ENCODE measurements around the gene COL20A1.

COL20A1 gene

DNA sequence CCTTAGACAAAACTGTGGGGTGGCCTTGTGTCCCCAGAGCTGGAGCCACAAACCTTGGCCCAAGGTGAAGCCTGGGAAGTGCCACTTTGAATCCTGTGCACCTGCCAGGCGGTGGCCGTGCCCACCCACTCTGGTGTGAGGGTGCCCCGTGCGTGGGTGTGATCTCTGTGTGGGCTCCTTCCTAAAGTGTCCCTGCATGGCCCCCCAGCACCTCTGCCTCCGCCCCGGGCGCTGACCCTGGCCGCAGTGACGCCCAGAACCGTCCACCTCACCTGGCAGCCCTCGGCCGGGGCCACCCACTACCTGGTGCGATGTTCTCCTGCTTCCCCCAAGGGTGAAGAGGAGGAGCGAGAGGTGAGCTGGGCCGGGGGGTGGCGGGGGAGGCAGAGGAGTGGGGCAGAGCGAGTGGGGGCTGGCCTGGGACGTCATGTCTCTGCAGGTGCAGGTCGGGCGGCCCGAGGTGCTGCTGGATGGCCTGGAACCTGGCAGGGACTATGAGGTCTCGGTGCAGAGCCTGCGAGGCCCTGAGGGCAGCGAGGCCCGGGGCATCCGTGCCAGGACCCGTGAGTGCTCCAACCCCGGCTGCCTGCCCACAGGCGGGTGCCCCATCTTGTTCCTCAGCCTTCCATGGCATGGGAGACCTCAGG lies 18.3 kb downstream of the COL20A1 start:
- no peak for DNase-seq
- Mint-ChIP-seq H3K36me3 (no peaks in the 10 kb centered on the region), H3K27ac (no peak overlapping the region), H3K4me1 (no peaks in the 10 kb centered on the region), H3K4me3 (no peak overlapping the region), H3K9me3 (no peaks in the 10 kb centered on the region), H3K27me3 (no peaks in the 10 kb centered on the region)
- CTCF ChIA-PET: interaction anchor here (1.0 to 3.9 kb wide), 2 partner anchors 71 to 88 kb away, joined by 4 to 34 read pairs; no protein-coding TSS in a partner anchor

DNA sequence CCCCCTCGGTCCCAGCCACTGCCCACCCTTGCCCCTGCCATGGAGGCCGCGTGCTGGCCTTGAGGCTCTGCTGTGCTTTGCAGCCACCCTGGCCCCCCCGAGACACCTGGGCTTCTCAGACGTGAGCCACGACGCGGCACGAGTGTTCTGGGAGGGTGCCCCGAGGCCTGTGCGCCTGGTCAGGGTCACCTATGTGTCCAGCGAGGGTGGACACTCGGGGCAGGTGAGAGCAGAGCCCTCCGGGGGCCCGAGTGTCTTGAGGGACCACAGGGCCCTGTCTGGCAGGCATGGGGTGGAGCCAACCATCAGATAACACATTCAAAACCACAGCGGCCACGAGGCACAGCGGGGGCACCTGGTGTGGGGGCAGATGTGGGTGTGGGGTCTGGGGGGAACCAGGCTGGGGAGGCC lies 18.9 kb downstream of the COL20A1 start:
- Mint-ChIP-seq H3K4me1 (no peaks in the 10 kb centered on the region), H3K27me3 (no peaks in the 10 kb centered on the region), H3K36me3 (no peaks in the 10 kb centered on the region), H3K4me3 (no peak overlapping the region), H3K9me3 (no peaks in the 10 kb centered on the region), H3K27ac (no peak overlapping the region)
- CTCF ChIA-PET: no interaction called here
- DNase-seq: no peak

DNA sequence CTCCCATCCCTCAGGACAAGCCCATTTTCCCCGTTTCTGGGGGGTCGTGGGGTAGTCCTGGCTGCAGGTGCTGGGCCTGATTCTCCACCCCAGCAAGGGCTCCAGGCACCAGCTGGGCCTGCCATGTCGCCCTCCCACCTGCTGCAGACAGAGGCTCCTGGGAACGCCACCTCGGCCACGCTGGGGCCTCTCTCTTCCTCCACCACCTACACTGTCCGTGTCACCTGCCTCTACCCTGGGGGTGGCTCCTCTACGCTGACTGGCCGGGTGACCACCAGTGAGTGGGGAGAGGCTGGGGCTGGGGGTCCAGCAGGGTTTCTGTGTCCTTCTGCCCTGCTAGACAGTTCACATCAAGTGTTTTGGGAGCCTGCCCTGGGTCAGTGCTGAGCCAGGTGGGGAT lies 19.3 kb downstream of the COL20A1 start:
- H3K27me3 Mint-ChIP-seq: no peaks in the 10 kb centered on the region
- H3K27ac Mint-ChIP-seq: no peak overlapping the region
- CTCF ChIA-PET: no interaction called here
- H3K4me3 Mint-ChIP-seq: no peak overlapping the region
- H3K9me3 Mint-ChIP-seq: no peaks in the 10 kb centered on the region
- DNase-seq: no peak
- no peaks in the 10 kb centered on the region for H3K4me1 Mint-ChIP-seq
- no peaks in the 10 kb centered on the region for H3K36me3 Mint-ChIP-seq

DNA sequence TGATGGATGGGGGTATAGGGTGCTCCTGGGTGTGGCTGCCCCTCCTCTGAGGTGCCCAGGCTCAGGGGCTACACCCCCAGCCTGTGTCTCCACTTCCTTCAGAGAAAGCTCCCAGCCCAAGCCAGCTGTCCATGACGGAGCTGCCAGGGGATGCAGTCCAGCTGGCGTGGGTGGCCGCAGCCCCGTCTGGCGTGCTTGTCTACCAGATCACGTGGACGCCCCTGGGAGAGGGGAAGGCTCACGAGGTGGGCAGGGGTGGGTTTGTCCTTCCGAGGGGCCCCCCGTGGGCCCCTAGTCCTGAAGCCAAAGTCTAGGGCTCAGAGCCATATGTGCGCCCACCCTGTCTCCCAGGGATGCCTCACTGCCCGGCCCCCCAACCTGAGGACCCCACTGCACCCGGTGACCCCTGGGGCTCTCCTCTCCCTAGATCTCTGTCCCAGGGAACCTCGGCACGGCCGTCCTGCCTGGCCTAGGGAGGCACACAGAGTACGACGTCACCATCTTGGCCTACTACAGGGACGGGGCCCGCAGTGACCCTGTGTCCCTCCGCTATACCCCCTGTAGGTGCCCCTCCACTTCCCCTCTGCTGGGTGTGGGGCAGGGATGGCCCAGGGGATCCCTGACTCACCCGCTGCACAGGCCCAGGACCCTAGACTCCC lies 19.8 kb downstream of the COL20A1 start:
- Mint-ChIP-seq H3K4me3 (no peak overlapping the region), H3K9me3 (no peaks in the 10 kb centered on the region), H3K27me3 (no peaks in the 10 kb centered on the region), H3K4me1 (no peaks in the 10 kb centered on the region), H3K27ac (no peak overlapping the region), H3K36me3 (no peaks in the 10 kb centered on the region)
- CTCF ChIA-PET: no interaction called here
- no peak for DNase-seq

DNA sequence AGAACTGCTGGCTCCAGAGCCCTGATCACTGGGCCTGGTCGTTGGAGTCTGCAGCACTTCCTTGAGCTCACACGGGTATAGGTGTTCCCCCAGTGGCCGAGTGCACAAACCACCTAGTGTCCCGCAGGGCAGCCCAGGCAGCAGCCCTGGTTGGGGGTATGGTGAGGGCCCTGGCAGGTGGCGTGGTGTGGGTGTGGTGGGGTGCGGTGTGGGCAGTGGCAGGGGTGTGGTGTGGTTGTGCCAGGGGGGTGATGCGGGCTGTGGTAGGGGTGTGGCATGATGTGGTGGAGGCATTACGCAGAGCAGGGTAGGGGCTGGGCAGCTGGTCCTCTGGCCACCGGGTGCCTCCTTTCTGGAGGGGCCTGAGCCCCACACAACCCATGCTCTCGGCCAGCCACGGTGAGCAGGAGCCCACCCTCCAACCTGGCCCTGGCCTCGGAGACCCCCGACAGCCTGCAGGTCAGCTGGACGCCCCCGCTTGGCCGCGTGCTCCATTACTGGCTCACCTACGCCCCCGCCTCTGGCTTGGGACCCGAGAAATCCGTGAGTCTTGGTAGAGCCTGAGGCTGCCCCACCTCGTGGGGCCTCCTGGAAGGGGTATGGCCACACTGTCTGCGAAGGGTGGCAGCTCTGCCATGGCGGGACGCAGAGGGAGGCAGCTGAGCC lies 20.5 kb downstream of the COL20A1 start:
- no peak overlapping the region for H3K27ac Mint-ChIP-seq
- no peak overlapping the region for H3K4me3 Mint-ChIP-seq
- H3K4me1 Mint-ChIP-seq: no peaks in the 10 kb centered on the region
- no peaks in the 10 kb centered on the region for H3K9me3 Mint-ChIP-seq
- no peak for DNase-seq
- no peaks in the 10 kb centered on the region for H3K36me3 Mint-ChIP-seq
- CTCF ChIA-PET: no interaction called here
- H3K27me3 Mint-ChIP-seq: no peaks in the 10 kb centered on the region

DNA sequence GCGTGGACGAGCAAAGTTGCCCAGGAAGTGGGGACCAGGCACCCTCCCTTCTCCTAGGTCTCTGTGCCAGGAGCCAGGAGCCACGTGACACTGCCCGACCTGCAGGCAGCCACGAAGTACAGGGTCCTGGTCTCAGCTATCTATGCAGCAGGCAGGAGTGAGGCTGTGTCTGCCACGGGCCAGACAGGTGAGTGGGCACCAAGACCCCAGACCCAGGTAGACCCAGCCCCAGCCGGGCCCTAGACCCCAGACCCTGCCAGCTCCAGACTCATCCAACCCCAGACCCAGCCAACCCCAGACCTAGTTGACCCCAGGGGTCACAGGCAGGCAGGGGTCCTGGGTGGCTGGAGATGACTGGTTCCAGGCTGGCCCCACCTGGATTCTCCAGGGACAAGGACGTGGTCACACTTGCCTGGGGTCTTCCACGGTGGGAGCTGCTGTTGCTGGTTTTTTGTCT lies 21.1 kb downstream of the COL20A1 start:
- H3K4me3 Mint-ChIP-seq: no peak overlapping the region
- H3K27ac Mint-ChIP-seq: no peak overlapping the region
- H3K4me1 Mint-ChIP-seq: no peaks in the 10 kb centered on the region
- H3K27me3 Mint-ChIP-seq: no peaks in the 10 kb centered on the region
- H3K9me3 Mint-ChIP-seq: no peaks in the 10 kb centered on the region
- CTCF ChIA-PET: no interaction called here
- no peaks in the 10 kb centered on the region for H3K36me3 Mint-ChIP-seq
- DNase-seq: no peak

DNA sequence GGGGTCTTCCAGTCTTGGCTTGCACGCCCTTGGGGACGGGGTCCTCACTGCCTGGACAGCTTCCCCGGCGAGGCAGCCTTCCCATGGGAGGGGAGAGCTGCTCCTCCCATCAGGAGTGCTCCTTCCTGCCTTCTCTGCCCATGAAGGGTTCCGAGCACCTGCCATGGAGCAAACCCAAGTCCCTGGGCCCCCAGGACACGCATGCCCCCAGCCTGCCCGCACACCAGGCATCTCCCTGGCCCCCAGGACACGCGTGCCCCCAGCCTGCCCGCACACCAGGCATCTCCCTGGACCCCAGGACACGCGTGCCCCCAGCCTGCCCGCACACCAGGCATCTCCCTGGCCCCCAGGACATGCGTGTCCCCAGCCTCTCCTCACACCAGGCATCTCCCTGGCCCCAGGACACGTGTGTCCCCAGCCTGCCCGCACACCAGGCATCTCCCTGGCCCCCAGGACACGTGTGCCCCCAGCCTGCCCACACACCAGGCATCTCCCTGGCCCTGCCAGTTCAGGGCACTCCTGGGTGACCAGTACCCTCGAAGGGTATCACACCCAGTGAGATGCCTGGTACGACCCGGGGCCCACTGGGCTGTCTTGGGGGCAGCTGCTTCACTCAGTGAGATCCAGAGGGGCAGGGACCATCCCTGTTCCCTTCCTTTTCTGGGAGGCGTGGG lies 21.7 kb downstream of the COL20A1 start:
- CTCF ChIA-PET: no interaction called here
- no peaks in the 10 kb centered on the region for H3K27me3 Mint-ChIP-seq

DNA sequence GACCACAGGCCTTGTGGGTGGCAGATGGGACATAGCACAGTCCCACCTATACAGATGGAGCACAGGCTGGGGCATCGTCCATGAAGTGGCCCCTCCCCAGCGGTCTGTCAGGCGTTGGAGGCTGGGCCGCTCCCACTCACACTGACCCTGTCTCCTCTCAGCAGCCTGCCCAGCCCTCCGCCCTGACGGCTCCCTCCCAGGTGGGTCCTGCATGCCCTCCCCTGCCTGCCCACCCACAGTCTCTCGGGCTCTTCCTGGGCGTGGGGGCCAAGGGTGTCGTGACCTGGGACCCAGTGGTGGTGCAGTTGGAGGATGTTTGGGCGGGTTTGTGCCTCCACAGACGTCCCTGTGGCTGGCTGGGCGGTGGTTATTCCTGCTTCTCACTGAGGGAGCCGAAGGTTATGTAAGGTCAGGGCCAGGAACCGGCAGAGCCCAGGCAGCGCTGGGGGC lies 22.3 kb downstream of the COL20A1 start:
- Mint-ChIP-seq H3K4me3 (no peak overlapping the region), H3K9me3 (no peaks in the 10 kb centered on the region), H3K36me3 (no peaks in the 10 kb centered on the region), H3K4me1 (no peaks in the 10 kb centered on the region), H3K27ac (no peak overlapping the region), H3K27me3 (no peaks in the 10 kb centered on the region)
- DNase-seq: no peak
- CTCF ChIA-PET: no interaction called here

More for the DNA sequence above, 21.7 kb downstream of the COL20A1 start:
- no peak for DNase-seq
- Mint-ChIP-seq H3K9me3 (no peaks in the 10 kb centered on the region), H3K27ac (no peak overlapping the region), H3K4me3 (no peak overlapping the region), H3K36me3 (no peaks in the 10 kb centered on the region), H3K4me1 (no peaks in the 10 kb centered on the region)

DNA sequence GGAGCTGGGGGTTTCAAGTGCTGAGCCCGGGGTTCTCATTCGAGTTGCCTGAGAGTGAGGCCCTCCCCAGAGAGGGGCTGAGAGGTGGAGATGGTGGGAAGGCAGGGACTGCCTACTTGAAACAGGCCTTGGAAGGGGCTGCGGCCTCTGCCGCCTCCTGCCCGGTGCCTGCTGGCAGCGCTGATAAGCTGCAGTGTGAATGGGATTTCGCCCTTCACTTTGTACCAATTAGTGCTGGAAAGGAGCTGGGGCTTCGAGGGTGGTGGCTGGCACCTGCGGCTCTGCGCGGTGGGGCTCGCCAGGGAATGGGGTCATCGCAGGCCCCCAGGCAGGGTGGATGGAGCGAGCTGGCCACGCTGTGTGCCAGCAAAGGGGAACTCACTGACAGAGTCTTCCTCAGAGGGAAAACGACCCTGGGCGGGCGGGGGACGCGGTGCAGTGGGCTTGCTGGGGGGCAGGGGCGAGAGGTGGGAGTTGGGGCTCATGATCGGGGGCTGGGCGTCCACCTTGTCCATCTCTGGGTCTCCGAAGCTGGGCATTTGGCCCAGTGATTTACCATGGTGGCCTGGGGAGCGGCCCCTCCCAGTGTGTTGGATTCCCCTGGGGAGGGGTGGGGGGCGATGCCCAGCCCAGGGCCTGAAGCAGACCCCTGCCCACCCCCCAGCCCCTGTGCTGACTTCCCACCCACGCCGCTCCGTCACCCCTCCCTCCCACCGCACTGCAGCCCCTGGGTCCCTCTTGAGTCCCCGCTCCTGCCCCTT lies 22.9 kb downstream of the COL20A1 start:
- H3K27me3 Mint-ChIP-seq: no peaks in the 10 kb centered on the region
- no peak overlapping the region for H3K27ac Mint-ChIP-seq
- H3K9me3 Mint-ChIP-seq: no peaks in the 10 kb centered on the region
- CTCF ChIA-PET: no interaction called here
- H3K4me3 Mint-ChIP-seq: no peak overlapping the region
- no peaks in the 10 kb centered on the region for H3K4me1 Mint-ChIP-seq
- no peaks in the 10 kb centered on the region for H3K36me3 Mint-ChIP-seq
- peak; percentile 17 for DNase-seq

DNA sequence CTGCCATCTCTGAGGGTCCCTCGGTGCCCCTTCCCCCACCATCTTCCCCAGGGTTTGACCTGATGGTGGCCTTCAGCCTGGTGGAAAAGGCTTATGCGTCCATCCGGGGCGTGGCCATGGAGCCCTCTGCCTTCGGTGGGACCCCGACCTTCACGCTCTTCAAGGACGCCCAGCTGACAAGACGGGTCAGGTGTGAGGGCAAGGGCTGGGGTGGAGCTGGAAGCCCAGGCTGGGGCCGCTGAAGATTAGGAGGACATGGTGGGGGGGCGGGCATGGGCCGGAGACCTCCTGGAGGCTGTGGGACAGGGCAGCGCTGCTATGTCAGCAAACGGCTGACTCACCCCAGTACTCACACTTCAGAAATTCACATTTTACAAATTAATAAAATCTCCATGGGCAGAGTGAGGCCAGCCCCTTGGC lies 23.5 kb downstream of the COL20A1 start:
- Mint-ChIP-seq H3K27ac (no peak overlapping the region), H3K4me3 (no peak overlapping the region), H3K36me3 (no peaks in the 10 kb centered on the region), H3K27me3 (peaks cover 4% of the 10 kb centered on the region), H3K4me1 (no peaks in the 10 kb centered on the region), H3K9me3 (no peaks in the 10 kb centered on the region)
- CTCF ChIA-PET: interaction anchor here (0.9 to 1.0 kb wide), 2 partner anchors 9 to 25 kb away, joined by 3 to 4 read pairs; no protein-coding TSS in a partner anchor
- DNase-seq: no peak

DNA sequence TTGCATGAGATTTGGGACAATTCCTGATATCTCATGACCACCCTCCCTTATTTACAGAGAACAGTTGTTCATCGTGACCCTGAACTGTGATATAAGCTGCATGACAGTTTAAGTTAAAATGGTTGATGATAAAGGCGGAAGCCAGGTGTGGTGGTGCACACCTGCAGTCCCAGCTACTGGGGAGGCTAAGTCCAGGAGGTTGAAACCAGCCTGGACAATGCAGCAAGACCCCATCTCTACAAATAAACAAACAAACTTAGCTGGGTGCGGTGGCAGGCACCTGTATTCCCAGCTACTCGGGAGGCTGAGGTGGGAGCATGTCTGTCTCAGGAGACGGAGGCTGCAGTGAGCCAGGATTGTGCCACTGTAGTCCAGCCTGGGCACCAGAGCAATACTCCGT lies 24.1 kb downstream of the COL20A1 start:
- Mint-ChIP-seq H3K36me3 (no peaks in the 10 kb centered on the region), H3K4me1 (no peaks in the 10 kb centered on the region), H3K9me3 (no peaks in the 10 kb centered on the region), H3K27ac (no peak overlapping the region), H3K27me3 (peaks cover 7% of the 10 kb centered on the region), H3K4me3 (no peak overlapping the region)
- CTCF ChIA-PET: interaction anchor here (0.9 to 1.0 kb wide), 2 partner anchors 9 to 26 kb away, joined by 3 to 4 read pairs; no protein-coding TSS in a partner anchor
- DNase-seq: peak; percentile 11

DNA sequence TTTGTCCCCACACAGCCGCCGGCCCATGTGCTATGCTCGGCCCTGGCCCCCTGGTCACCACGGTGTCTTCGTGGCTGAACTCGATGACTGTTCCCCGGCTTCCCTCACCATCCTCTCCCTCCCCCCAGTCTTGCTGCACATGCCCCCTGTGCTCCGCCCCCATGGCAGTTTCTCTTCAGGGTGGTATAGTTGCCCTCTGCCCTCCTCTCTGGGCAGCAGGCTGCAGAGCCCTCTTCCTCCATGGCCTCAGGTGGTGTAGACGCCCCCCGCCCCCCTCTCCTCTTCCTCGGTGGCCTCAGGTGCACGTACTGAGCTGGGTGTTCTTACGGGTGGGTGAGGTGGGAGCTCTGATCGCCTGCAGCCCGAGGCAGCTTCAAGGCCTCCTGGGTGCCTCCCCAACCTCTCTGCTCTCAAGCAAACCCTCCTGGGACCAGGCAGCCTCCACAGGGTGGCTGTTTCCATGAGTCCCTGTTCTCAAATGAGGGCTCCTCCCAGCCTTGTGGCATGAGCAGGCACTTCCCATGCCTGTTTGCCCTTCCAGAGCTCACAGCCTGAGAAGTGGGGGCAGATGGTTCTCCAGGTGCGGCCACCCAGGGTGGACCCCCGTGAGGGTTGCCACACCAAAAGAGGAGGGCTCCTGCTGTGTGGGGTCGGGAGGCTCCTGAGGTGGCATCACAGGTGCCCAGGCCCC lies 24.8 kb downstream of the COL20A1 start:
- no peak overlapping the region for H3K27ac Mint-ChIP-seq
- no peak overlapping the region for H3K4me3 Mint-ChIP-seq
- CTCF ChIA-PET: interaction anchor here (1.0 to 1.7 kb wide), 2 partner anchors 8 to 10 kb away, joined by 4 to 5 read pairs; no protein-coding TSS in a partner anchor
- peak; percentile 12 for DNase-seq
- peaks cover 14% of the 10 kb centered on the region for H3K27me3 Mint-ChIP-seq
- no peaks in the 10 kb centered on the region for H3K9me3 Mint-ChIP-seq
- no peaks in the 10 kb centered on the region for H3K36me3 Mint-ChIP-seq
- H3K4me1 Mint-ChIP-seq: no peaks in the 10 kb centered on the region

DNA sequence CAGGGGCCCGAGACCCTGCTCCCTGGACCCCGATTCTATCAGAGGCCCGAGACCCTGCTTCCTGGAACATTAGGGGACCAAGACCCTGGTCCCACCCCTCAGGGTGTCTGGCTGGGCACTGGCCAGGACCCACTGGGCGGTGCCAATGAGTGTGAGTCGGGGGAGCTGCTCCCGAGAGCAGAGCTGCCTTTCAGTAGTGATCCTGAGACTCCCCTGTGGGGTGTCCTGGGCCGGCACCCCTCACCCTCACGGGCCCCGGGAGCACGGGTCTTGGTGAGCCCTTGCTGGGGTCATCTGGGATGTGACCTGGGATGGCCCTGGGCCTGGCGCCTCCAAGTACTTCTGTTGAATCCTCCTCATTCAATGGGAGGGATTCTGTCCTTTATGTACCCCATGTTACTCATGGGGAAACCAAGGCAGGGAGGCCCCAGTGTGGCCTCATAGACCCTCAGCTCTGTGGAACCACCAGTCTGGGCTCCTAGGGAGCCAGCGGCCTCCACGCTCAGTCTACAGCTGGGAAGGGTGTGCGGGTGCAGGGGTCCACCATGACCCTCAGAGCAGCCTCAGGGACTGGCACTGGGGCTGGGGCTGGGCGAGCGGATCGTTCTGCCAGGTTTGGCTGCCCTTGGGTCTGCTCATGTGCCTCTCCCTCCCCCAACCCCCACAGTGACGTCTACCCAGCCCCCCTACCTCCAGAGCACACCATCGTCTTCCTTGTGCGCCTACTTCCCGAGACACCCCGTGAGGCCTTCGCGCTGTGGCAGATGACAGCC lies 25.6 kb downstream of the COL20A1 start:
- Mint-ChIP-seq H3K36me3 (no peaks in the 10 kb centered on the region), H3K9me3 (no peaks in the 10 kb centered on the region), H3K27ac (no peak overlapping the region), H3K4me3 (no peak overlapping the region), H3K4me1 (no peaks in the 10 kb centered on the region), H3K27me3 (peaks cover 20% of the 10 kb centered on the region)
- CTCF ChIA-PET: interaction anchor here (1.7 kb wide), 1 partner anchor 9 kb away, joined by 5 read pairs; no protein-coding TSS in a partner anchor
- DNase-seq: peak; percentile 11
